GM18498 (cell line): Measurements from ENCODE around the gene BCHE.
A peak's percentile ranks its signal among the peaks of the same experiment; 100 is the strongest.

Source experiments
- ATAC-seq: cut with Tn5 transposase; IDR thresholded peaks from one replicate; pipeline ENCODE4 v1.9.1; 2021; ENCODE audit warnings: mild to moderate bottlenecking, moderate library complexity; ENCODE audit not compliant: unreplicated experiment

BCHE gene

DNA sequence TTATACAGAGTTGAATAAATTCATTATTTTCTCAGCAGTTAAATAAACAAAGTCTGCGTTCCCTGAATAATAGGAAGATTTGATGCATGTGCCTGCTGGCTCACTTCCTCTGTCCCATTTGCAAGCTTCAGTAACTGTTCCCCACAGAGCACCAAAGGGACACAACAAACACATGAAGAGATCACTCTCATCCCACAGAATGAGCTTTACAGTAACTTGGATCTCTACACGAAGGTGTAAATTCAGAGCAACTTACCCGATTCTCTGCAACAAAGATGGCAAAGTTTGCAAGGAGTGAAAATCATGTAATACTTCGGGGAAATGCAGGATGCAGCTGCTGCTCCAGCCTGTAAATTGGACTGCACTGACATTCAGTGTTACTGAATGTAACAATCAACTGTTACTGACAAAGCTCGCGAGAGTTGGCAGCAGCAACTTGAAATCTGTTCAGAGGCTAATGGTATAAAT is at the start of gene BCHE:
Gene BCHE, minus strand, starts transcription at position 366 of the 468 bp plus-strand sequence. CDS start 6,390 bp downstream, outside the sequence.
- no peak for ATAC-seq

DNA sequence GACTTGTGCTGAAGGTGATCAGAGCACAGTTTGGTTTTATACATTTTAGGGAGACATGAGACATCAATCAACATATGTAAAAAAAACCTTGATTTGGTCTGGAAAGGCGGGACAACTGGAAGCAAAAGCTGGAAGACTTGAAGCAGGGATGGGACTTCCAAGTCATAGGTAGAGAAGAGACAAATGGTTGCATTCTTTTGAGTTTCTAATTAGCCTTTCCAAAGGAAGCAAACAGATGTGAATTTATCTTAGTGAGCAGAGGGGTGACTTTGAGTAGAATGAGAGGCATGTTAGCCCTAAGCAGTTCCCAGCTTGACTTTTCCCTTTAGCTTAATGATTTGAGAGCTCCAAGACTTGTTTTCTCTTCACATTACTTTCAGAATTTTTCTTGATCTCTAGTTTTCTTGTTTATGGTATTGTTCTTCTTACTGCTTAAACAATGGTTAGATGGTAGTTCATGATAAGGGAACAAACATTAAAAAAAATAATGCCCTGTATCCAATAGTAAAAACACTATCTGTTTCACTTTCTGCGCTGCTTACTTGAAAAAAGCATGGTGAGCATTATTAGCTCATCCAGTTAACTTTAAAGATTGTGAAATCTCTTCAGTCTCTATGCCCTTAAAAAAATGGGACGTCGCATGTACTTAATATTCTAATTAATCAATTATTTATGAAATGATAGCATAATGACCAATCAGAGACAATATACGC is 48.5 kb upstream of the BCHE start:
- ATAC-seq = no peak

GRCh38 chr3:165884518-165884917 is 47.3 kb upstream of the BCHE start:
- ATAC-seq = no peak

- ATAC-seq = no peak
Observed at GRCh38 chr3:165883863-165884478, 46.7 kb upstream of the BCHE start.

- no peak for ATAC-seq
Observed at GRCh38 chr3:165883117-165883516, 45.9 kb upstream of the BCHE start.

- no peak for ATAC-seq
Observed at GRCh38 chr3:165875644-165876043, 38.4 kb upstream of the BCHE start.

- ATAC-seq = no peak
Observed at GRCh38 chr3:165874663-165875489, 37.7 kb upstream of the BCHE start.

- no peak for ATAC-seq
Observed at GRCh38 chr3:165868088-165868487, 30.9 kb upstream of the BCHE start.

GRCh38 chr3:165859061-165859460 is 21.8 kb upstream of the BCHE start:
- ATAC-seq = no peak

- ATAC-seq = no peak
Observed at GRCh38 chr3:165855581-165855980, 18.4 kb upstream of the BCHE start.

DNA sequence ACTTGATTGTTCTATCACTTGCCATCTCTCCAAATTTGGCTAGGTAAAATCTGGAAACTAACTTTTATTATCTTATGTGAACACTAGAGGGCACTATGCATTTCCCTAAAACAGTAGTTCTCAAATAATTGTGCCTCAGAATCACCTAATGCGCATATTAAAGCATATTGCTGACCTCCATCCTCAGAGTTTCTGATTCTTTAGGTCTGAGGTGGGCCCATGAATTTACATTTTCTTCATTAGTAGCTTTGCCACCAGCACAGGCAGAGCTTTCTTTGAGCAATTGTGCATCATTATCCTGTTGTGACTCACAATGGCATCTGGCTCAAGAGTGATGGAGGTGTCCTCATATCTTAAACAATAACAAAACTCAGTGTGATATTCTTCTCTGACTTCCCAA is 17.5 kb upstream of the BCHE start:
- ATAC-seq = no peak

DNA sequence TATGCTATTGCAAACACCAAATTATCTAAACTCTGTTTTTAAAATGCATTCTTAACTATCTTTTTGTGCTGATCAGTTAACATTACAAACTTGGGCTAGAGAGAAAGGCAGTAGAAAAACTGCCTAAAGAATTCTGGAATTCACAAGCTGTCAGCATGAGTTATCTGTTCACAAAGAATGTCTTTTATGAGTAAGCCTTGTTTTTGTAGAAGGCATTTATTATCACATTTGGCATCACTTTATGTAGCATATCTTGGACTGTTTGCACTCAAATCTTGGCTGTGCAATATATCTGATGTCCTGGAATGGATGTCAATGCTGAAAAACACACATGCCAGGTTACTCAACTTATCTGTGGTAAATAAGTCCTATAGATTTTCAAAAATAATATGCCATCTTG is 15.5 kb upstream of the BCHE start:
- no peak for ATAC-seq

GRCh38 chr3:165852191-165852590 is 15.0 kb upstream of the BCHE start:
- no peak for ATAC-seq

GRCh38 chr3:165846056-165846455 is 8.8 kb upstream of the BCHE start:
- no peak for ATAC-seq

DNA sequence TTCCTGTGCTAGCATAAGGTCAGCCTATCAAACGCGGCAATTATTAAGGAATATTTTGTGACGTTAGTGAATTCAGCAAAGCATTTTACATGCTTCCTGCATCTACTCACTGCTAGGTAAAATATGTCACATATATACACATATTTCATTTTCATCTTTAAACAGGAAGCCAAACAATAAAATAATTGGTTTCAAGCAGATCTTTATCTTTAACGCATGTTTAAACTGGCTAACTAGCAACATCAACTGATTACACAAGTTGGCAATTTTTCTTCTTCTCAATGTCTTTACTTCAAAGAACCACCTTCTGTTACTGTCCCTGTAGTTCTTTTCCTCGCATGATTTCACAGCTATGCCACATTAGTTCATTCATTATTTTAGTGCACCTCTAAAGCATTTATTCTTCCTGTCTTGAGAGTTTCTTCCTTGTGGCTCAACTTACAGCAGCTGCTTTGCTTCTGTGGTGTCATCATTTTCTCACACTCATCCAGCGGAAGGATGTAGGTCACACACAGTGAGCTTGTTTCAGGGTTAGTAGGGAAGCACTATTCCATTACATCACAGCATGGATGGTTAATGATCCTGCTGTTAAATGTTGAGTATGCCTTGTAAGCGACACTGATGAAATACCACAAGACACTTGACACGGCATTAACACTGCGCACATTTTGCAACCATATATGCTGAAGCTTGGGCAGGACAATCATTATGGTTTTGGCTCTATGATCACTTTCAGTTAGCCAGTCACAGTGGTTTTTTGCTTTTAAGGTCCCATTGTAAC is 2.3 kb upstream of the BCHE start:
- no peak for ATAC-seq

- no peak for ATAC-seq
Observed at GRCh38 chr3:165837801-165838200, 578 bp upstream of the BCHE start.

GRCh38 chr3:165835431-165835830 is 1.8 kb downstream of the BCHE start:
- ATAC-seq = no peak

GRCh38 chr3:165830746-165831145 is 6.5 kb downstream of the BCHE start:
- ATAC-seq = no peak

DNA sequence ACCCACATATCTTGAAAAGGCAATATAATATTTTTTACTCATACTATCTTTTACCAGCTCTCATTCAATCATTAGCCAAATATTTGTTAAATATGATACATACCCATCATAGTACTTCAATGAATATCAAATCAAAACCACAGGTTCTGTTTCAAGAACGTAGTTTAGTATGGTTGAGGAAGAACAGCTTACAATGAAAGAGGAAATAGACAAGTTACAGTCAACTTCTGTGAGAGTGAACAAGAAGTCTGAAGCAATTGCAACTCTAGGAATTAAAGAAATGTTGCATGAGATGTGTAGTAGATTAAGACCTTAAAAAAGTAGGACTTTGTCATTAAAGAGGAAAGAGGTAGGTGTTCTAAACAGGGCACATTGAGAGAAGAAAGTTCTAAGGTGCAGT is 9.3 kb downstream of the BCHE start:
- no peak for ATAC-seq

- ATAC-seq = no peak
Observed at GRCh38 chr3:165827233-165827632, 10.0 kb downstream of the BCHE start.

DNA sequence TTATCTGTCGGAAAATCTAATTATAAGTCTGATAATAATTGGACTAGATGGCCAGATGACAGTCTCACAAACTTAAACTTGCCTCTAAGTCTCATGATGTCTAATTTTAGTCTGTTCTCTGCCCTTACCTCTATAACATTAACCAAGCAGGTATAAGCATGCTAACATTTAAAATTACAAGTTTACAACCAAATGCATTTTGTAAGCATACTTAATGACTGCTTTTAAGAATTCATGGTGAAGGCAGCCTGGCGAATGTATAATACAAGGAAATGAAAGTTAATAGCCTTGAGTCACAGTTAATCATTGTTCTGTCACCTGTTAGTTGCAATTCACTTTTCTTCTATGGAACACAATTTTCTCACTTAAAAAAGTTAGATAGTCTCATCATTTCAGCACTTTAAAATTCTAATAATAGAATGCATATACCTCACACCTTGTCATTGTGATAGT is 16.5 kb downstream of the BCHE start:
- ATAC-seq = peak; percentile 50
